ENCODE data around the gene PRSS37. TPM values are rescaled to one million over a fixed set of nuclear protein-coding genes. Genes with fewer than 3 reads are reported as not detected.

Gene PRSS37
- total RNA-seq, 1 experiment from 2014 or later: not detected

- intact Hi-C loops (cut with micrococcal nuclease): no loop called here
- BruUV-seq (replicated peaks): no TSS peak
- Mint-ChIP-seq H3K4me1 (ENCODE audit: insufficient read depth, unreplicated experiment) (no peaks in the 10 kb centered on the region), H3K36me3 (ENCODE audit: insufficient read depth, unreplicated experiment) (no peaks in the 10 kb centered on the region), H3K27me3 (ENCODE audit: insufficient read depth, unreplicated experiment) (no peaks in the 10 kb centered on the region), H3K4me3 (ENCODE audit: unreplicated experiment) (no peak overlapping the region), H3K27ac (ENCODE audit: low read depth, unreplicated experiment) (no peak overlapping the region), H3K9me3 (ENCODE audit: unreplicated experiment) (no peaks in the 10 kb centered on the region)
- no peak for TF ChIP-seq CTCF (IDR thresholded peaks at IDR 0.05; ENCODE audit: unreplicated experiment)
- no peak for DNase-seq (ENCODE audit: unreplicated experiment)
- ChIA-PET CTCF (no interaction called here), POLR2A (no interaction called here)
Observed at GRCh38 chr7:141877365-141877764, 36.1 kb upstream of the PRSS37 start.

- H3K9me3 Mint-ChIP-seq (ENCODE audit: unreplicated experiment): no peaks in the 10 kb centered on the region
- ChIA-PET POLR2A (no interaction called here), CTCF (interaction anchor here (0.6 kb wide), 1 partner anchor 910 kb away, joined by 3 read pairs; no protein-coding TSS in a partner anchor)
- no peak for TF ChIP-seq CTCF (IDR thresholded peaks at IDR 0.05; ENCODE audit: unreplicated experiment)
- no peak overlapping the region for H3K27ac Mint-ChIP-seq (ENCODE audit: low read depth, unreplicated experiment)
- intact Hi-C loops (cut with micrococcal nuclease): no loop called here
- no peaks in the 10 kb centered on the region for H3K4me1 Mint-ChIP-seq (ENCODE audit: insufficient read depth, unreplicated experiment)
- no TSS peak for BruUV-seq (replicated peaks)
- no peak for DNase-seq (ENCODE audit: unreplicated experiment)
- H3K4me3 Mint-ChIP-seq (ENCODE audit: unreplicated experiment): no peak overlapping the region
- H3K36me3 Mint-ChIP-seq (ENCODE audit: insufficient read depth, unreplicated experiment): no peaks in the 10 kb centered on the region
- H3K27me3 Mint-ChIP-seq (ENCODE audit: insufficient read depth, unreplicated experiment): no peaks in the 10 kb centered on the region
Observed at GRCh38 chr7:141876371-141876770, 35.1 kb upstream of the PRSS37 start.

GRCh38 chr7:141875453-141875852 is 34.2 kb upstream of the PRSS37 start:
- H3K4me1 Mint-ChIP-seq (ENCODE audit: insufficient read depth, unreplicated experiment): no peaks in the 10 kb centered on the region
- DNase-seq (ENCODE audit: unreplicated experiment): no peak
- no peak overlapping the region for H3K4me3 Mint-ChIP-seq (ENCODE audit: unreplicated experiment)
- intact Hi-C loops (cut with micrococcal nuclease): no loop called here
- no peaks in the 10 kb centered on the region for H3K27me3 Mint-ChIP-seq (ENCODE audit: insufficient read depth, unreplicated experiment)
- no peak overlapping the region for H3K27ac Mint-ChIP-seq (ENCODE audit: low read depth, unreplicated experiment)
- no peaks in the 10 kb centered on the region for H3K36me3 Mint-ChIP-seq (ENCODE audit: insufficient read depth, unreplicated experiment)
- no peaks in the 10 kb centered on the region for H3K9me3 Mint-ChIP-seq (ENCODE audit: unreplicated experiment)
- POLR2A ChIA-PET: no interaction called here
- no TSS peak for BruUV-seq (replicated peaks)
- CTCF ChIA-PET: interaction anchor here (0.5 to 0.7 kb wide), 2 partner anchors 483 to 1062 kb away, joined by 3 read pairs; no protein-coding TSS in a partner anchor
- no peak for TF ChIP-seq CTCF (IDR thresholded peaks at IDR 0.05; ENCODE audit: unreplicated experiment)

GRCh38 chr7:141874787-141875186 is 33.5 kb upstream of the PRSS37 start:
- DNase-seq (ENCODE audit: unreplicated experiment): peak; percentile 29
- TF ChIP-seq CTCF (IDR thresholded peaks at IDR 0.05; ENCODE audit: unreplicated experiment): no peak
- H3K4me3 Mint-ChIP-seq (ENCODE audit: unreplicated experiment): no peak overlapping the region
- CTCF ChIA-PET: interaction anchor here (0.5 to 0.7 kb wide), 3 partner anchors 484 to 1063 kb away, joined by 3 to 4 read pairs (median 3); no protein-coding TSS in a partner anchor
- H3K36me3 Mint-ChIP-seq (ENCODE audit: insufficient read depth, unreplicated experiment): no peaks in the 10 kb centered on the region
- no peaks in the 10 kb centered on the region for H3K9me3 Mint-ChIP-seq (ENCODE audit: unreplicated experiment)
- H3K27ac Mint-ChIP-seq (ENCODE audit: low read depth, unreplicated experiment): no peak overlapping the region
- H3K27me3 Mint-ChIP-seq (ENCODE audit: insufficient read depth, unreplicated experiment): no peaks in the 10 kb centered on the region
- POLR2A ChIA-PET: no interaction called here
- H3K4me1 Mint-ChIP-seq (ENCODE audit: insufficient read depth, unreplicated experiment): no peaks in the 10 kb centered on the region
- BruUV-seq (replicated peaks): no TSS peak
- intact Hi-C loops (cut with micrococcal nuclease): no loop called here
